ENCODE measurements around the gene LIPE. TPM values are rescaled to one million over a fixed set of nuclear protein-coding genes. Genes with fewer than 3 reads are reported as not detected.

LIPE gene
- total and polyA plus RNA-seq, 2 experiments from 2014 or later: 5.8 to 10.9 TPM

- TF ChIP-seq ETS1 (IDR thresholded peaks at IDR 0.05) (no peak), POLR2AphosphoS5 (IDR thresholded peaks at IDR 0.05; ENCODE audit: low read depth) (no peak), JUNB (IDR thresholded peaks at IDR 0.05; ENCODE audit: unreplicated experiment) (no peak), ZNF331 (CRISPR knock-in tag; IDR thresholded peaks at IDR 0.05; ENCODE audit: low read depth) (no peak), EZH2 (IDR thresholded peaks at IDR 0.05; ENCODE audit: low read depth, unreplicated experiment) (no peak), ZNF462 (CRISPR knock-in tag; IDR thresholded peaks at IDR 0.05) (no peak), NANOG (IDR thresholded peaks at IDR 0.05; ENCODE audit: borderline replicate concordance) (no peak), EZH2phosphoT487 (IDR thresholded peaks at IDR 0.05; ENCODE audit: unreplicated experiment) (no peak)
These were observed 51.6 kb downstream of the LIPE start (continued) for GRCh38 chr19:42375415-42376176.

Data from GM23338 (cell line).